ENCODE results near the gene UNC79.

The UNC79 gene

GRCh38 chr14:93707475-93707874 lies 276.7 kb downstream of the UNC79 start:
- no peak for DNase-seq

DNA sequence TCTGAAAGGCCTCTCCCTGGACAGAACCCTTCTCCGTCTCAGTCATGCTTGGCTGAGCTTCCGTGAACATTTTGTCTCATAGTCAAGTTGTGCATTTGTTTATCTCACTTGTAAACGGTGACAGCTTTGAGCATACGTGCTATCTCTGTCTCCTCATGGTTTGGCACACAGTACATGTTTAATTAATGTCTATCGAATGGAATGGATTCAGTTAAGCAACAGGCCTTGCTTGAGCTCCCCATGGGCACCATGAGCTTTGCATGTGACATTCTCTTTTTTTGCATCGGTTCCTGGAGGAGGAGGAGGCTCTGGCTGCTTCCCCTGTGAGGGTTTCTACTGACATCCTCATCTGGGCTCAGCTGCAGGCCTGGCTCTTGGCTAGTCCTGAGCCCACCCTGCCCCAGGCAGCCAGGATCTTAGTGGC lies 277.6 kb downstream of the UNC79 start:
- Histone ChIP-seq H3K4me3 (ENCODE audit: low read depth, low read length) (no peak overlapping the region), H3K27ac (no peak overlapping the region), H3K36me3 (no peaks in the 10 kb centered on the region), H3K27me3 (ENCODE audit: insufficient read depth, low read depth, severe bottlenecking) (no peaks in the 10 kb centered on the region), H3K9me3 (ENCODE audit: severe bottlenecking) (no peaks in the 10 kb centered on the region)
- no peak for DNase-seq
- no peak for TF ChIP-seq CTCF (IDR thresholded peaks at IDR 0.05; ENCODE audit: low read depth, low read length)

More at GRCh38 chr14:93707475-93707874, 276.7 kb downstream of the UNC79 start:
- Histone ChIP-seq H3K36me3 (no peaks in the 10 kb centered on the region), H3K27ac (no peak overlapping the region), H3K4me3 (ENCODE audit: low read depth, low read length) (no peak overlapping the region), H3K9me3 (ENCODE audit: severe bottlenecking) (no peaks in the 10 kb centered on the region), H3K27me3 (ENCODE audit: insufficient read depth, low read depth, severe bottlenecking) (no peaks in the 10 kb centered on the region)
- no peak for TF ChIP-seq CTCF (IDR thresholded peaks at IDR 0.05; ENCODE audit: low read depth, low read length)

DNA sequence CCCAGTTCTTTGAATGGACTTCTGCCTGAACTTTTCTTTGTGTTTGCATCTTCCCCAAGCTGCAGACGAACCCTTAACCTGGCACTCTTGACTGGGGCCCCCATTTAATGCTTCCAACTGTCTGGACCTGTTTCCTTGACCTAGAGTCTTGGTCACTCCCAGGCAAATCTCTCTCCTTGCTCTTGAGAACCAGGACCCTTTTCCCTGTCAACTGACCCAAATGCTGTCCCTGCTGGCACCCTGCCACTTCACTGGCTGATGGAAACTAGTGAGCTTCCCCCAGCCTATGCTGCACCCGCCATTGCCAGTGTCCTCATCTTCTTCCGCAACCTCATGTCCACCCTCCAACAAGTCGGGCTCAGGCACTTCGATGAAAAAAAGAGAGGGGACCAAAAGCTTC lies 278.1 kb downstream of the UNC79 start:
- H3K27ac ChIP-seq, result no peak overlapping the region
- H3K27me3 ChIP-seq (ENCODE audit: insufficient read depth, low read depth, severe bottlenecking), result no peaks in the 10 kb centered on the region
- no peaks in the 10 kb centered on the region for H3K36me3 ChIP-seq
- DNase-seq, result no peak
- no peak overlapping the region for H3K4me3 ChIP-seq (ENCODE audit: low read depth, low read length)
- TF ChIP-seq CTCF (IDR thresholded peaks at IDR 0.05; ENCODE audit: low read depth, low read length), result no peak
- no peaks in the 10 kb centered on the region for H3K9me3 ChIP-seq (ENCODE audit: severe bottlenecking)

DNA sequence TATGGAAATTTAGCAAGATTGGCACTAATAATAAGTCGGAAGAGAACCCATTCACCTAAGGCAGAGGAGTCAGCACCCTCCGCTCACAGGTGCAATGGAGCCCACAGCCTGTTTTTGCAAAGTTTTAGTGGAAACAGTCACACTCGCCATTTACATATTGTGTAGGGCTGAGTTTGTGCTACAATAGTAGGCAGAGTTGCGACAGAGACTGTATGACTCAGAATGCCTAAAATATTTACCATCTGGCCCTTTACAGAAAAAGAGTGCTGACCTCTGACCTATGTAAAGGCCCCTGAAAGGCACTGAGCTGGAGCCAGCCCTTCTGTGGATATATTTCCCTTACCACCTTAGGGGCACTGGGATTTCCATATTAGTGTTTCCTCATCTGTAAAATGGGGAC lies 278.5 kb downstream of the UNC79 start:
- Histone ChIP-seq H3K27ac (no peak overlapping the region), H3K9me3 (ENCODE audit: severe bottlenecking) (no peaks in the 10 kb centered on the region), H3K4me3 (ENCODE audit: low read depth, low read length) (no peak overlapping the region), H3K27me3 (ENCODE audit: insufficient read depth, low read depth, severe bottlenecking) (no peaks in the 10 kb centered on the region), H3K36me3 (no peaks in the 10 kb centered on the region)
- no peak for DNase-seq
- no peak for TF ChIP-seq CTCF (IDR thresholded peaks at IDR 0.05; ENCODE audit: low read depth, low read length)

DNA sequence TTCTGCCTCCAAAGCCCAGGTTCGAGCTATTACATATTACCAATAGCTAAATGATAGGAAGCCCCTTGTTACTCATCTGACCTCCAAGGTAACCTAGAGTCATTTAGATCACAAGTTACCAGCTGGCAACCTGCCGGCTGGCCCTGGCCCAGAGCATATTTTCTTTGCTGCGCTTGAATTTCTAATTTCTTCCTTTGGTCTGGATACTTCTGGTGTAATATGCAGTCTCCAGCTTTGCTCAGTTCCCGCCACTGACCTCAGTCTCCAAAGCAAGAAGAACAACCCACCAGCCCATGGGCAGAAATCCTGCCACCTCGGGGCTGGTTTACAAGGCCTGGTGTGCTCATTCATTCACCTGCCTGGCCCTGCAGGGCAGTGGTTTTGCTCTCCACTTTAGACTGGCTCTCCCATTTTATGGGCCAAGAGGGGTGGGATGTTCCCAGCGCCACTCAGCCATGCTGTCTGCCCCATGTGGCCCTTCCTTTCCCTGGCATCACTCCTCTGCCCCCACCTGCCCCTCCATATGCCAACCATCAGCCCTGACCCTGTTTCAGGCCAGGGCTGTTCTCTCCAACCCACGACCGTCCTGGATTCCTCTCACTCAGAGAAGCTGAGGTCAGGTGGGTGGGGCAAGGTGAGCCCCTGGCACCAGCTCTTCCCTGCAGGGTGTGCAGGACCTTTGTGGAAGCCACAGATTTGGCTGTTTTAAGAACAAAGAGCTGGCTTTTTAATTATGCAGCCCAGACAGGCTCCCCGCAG lies 281.5 kb downstream of the UNC79 start:
- Histone ChIP-seq H3K4me3 (ENCODE audit: low read depth, low read length) (no peak overlapping the region), H3K27ac (no peak overlapping the region), H3K27me3 (ENCODE audit: insufficient read depth, low read depth, severe bottlenecking) (no peaks in the 10 kb centered on the region), H3K9me3 (ENCODE audit: severe bottlenecking) (no peaks in the 10 kb centered on the region), H3K36me3 (no peaks in the 10 kb centered on the region)
- no peak for DNase-seq
- TF ChIP-seq CTCF (IDR thresholded peaks at IDR 0.05; ENCODE audit: low read depth, low read length), result no peak
